Right kidney (tissue), 1 donor: ENCODE measurements around the gene CCDC18.
"Not testable (repeated sequence)": the region's sequence is repeated elsewhere in the genome, so short reads cannot be mapped to it uniquely, and the experiment has no call there.

Experiments
- DNase-seq: peaks from one replicate; pipeline ENCODE4 v3.0.0-alpha.2; 2016

CCDC18 gene

DNA sequence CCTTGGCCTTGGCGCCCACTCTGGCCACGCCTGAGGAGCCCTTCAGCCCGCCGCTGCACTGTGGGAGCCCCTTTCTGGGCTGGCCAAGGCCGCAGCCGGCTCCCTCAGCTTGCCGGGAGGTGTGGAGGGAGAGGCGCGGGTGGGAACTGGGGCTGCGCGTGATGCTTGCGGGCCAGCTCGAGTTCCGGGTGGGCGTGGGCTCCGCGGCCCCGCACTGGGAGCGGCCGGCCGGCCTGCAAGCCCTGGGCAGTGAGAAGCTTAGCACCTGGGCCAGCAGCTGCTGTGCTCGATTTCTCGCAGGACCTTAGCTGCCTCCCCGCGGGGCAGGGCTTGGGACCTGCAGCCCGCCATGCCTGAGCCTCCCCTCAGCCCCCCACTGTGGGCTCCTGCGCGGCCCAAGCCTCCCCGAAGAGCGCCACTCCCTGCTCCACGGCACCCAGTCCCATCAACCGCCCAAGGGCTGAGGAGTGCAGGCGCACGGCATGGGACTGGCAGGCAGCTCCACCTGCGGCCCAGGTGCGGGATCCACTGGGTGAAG is 10.3 kb upstream of the CCDC18 start:
- DNase-seq: not testable (repeated sequence)

DNA sequence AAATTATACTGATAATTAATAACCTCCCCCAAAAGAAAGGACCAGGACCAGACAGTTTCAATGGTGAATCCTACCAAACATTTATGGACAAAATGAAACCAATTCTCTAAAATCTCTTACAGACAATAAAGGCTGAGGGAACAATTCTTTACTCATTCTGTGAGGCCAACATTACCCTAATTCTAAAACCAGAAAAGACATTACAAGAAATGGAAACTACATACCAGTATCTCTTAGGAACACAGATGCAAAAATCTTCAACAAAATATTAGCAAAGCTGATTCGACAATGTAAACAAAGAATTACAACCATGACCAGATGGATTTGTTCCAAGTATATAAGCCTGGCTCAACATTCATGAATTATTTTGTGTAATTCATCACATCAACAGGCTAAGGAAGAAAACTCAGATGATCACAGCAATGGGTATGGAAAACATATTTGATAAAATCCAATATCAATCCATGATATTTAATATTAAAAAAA is 8.9 kb upstream of the CCDC18 start:
- DNase-seq: no peak

GRCh38 chr1:93172778-93173177 is 7.7 kb upstream of the CCDC18 start:
- DNase-seq: no peak

DNA sequence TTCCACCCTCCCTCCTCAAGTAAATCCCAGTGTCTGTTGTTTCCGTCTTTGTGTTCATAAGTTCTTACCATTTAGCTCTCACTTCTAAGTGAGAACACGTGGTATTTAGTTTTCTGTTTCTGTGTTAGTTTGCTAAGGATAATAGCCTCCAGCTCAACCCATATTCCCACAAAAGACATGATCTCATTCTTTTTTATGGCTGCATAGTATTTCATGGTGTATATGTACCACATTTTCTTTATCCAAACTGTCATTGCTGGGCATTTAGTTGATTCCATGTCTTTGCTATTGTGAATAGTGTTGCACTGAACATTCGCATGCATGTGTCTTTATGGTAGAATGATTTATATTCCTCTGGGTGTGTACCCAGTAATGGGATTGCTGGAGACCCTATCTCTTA is 5.9 kb upstream of the CCDC18 start:
- DNase-seq: not testable (repeated sequence)

- DNase-seq: peak; percentile 9
Measured at GRCh38 chr1:93177991-93178390, 2.5 kb upstream of the CCDC18 start.

- no peak for DNase-seq
Measured at GRCh38 chr1:93178418-93178817, 2.1 kb upstream of the CCDC18 start.

- peak; percentile 97 for DNase-seq
Measured at GRCh38 chr1:93179886-93180722, 420 bp upstream of the CCDC18 start, which contains the start of gene TMED5. Gene TMED5, minus strand, starts transcription at chr1:93180413. Its CDS starts 171 bp downstream, at chr1:93180242.

DNA sequence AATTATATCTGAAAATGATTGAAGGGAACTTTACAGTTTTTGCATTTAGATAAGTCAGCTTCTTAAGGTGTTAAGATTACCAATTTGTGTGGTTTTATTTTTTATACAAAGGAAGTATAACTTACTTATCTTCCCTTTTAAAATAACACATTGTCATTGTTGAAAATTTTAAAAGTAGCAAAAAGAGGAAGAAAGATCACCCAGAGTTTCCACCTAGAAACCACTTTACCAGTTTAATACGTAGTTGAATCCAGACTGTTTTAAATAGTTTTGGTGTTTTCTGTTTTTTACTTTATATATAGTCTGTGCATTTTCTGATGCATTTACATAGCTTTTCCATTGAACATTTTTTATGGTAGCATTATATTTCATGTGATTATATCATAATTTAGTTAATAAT is 6.1 kb downstream of the CCDC18 start:
- DNase-seq: no peak

DNA sequence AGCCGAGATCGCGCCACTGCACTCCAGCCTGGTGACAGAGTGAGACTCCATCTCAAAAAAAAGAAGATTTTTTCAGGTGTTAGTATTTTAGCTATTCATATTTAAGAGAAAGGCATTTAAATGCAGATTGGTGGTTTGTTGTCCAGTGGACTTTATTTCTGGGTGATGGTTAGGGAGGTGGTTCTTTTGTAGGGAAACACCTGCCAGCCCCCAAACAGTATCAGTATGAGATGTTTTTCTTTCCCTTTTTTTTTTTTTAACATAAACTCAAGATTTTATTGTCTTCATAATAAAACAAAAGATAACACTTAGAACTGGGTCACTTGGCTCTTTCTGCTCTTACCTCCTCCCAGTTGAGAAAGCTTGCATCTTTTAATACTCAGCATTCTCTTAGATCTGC is 9.9 kb downstream of the CCDC18 start:
- no peak for DNase-seq

GRCh38 chr1:93194231-93194990 is 13.9 kb downstream of the CCDC18 start:
- no peak for DNase-seq

- DNase-seq: no peak
Measured at GRCh38 chr1:93196591-93196990, 16.1 kb downstream of the CCDC18 start.

DNA sequence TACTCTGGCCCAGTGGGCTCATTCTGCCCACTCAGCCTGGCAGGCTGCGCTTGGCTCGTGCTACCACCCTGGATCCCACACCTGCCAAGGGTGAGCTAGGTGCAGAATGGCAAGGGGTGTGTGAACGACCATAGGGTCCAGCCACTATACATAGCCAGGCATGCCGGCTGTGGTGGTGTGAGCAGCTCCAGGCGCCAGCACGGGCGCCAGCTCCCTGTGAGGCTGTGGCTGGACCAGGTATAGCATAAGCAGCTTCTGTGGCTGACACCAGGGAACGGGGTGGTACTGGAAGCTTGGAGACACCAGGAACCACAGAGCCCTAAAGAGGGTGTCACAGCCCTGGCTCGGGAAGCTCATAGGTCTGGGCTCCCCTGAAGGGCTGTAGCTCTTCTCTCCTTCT is 18.6 kb downstream of the CCDC18 start:
- no peak for DNase-seq

DNA sequence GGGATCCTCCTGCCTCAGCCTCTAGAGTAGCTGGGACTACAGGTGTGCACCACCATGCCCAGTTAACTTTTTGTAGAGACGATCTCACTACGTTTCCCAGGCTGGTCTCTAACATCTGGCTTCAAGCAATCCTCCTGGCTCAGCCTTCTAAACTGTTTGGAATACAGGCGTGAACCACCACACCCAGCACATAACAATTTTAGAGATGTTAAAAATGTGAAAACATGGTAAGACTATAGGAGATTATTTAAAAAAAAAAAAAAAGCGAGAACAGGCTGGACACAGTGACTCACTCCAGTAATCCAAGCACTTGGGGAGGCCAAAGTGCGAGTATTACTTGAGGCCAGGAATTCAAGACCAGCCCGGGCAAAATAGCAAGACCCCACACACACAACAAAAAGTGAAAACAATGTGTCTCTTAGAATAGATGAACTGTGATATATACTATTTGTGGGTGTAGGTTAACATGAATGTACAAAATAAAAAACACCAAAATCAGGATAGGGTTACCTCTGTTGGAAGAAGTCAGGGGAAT is 19.6 kb downstream of the CCDC18 start:
- DNase-seq: no peak

- DNase-seq: no peak
Measured at GRCh38 chr1:93200714-93201113, 20.2 kb downstream of the CCDC18 start.

- no peak for DNase-seq
Measured at GRCh38 chr1:93205892-93206566, 25.5 kb downstream of the CCDC18 start.

GRCh38 chr1:93206567-93206954 is 26.0 kb downstream of the CCDC18 start:
- DNase-seq: no peak

- no peak for DNase-seq
Measured at GRCh38 chr1:93207211-93207610, 26.7 kb downstream of the CCDC18 start.

GRCh38 chr1:93215322-93215721 is 34.8 kb downstream of the CCDC18 start:
- no peak for DNase-seq

GRCh38 chr1:93219443-93219842 is 38.9 kb downstream of the CCDC18 start:
- DNase-seq: no peak

- DNase-seq: not testable (repeated sequence)
Measured at GRCh38 chr1:93220716-93221115, 40.2 kb downstream of the CCDC18 start.

DNA sequence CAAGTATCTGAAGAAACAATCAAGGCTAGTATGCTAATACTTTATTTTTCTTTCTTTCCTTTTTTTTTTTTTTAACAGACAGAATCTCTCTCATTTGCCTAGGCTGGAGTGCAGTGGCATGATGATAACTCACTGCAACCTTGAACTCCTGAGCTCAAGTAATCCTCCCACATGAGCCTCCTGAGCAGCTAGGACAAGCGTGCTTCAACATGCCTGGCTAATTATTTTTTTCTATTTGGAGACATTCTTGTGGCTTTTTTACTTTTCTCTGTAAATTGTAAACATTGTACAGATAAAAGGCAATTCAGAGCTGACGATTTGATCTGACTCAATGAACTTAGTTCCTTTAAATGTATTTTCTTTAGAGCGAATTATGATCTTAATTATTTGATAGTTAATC is 41.4 kb downstream of the CCDC18 start:
- no peak for DNase-seq

GRCh38 chr1:93223023-93223675 is 42.6 kb downstream of the CCDC18 start:
- DNase-seq: no peak
